Measurements from ENCODE around the gene TIMP3.
"Not testable (repeated sequence)": the region's sequence is repeated elsewhere in the genome, so short reads cannot be mapped to it uniquely, and the experiment has no call there.

Gene TIMP3

DNA sequence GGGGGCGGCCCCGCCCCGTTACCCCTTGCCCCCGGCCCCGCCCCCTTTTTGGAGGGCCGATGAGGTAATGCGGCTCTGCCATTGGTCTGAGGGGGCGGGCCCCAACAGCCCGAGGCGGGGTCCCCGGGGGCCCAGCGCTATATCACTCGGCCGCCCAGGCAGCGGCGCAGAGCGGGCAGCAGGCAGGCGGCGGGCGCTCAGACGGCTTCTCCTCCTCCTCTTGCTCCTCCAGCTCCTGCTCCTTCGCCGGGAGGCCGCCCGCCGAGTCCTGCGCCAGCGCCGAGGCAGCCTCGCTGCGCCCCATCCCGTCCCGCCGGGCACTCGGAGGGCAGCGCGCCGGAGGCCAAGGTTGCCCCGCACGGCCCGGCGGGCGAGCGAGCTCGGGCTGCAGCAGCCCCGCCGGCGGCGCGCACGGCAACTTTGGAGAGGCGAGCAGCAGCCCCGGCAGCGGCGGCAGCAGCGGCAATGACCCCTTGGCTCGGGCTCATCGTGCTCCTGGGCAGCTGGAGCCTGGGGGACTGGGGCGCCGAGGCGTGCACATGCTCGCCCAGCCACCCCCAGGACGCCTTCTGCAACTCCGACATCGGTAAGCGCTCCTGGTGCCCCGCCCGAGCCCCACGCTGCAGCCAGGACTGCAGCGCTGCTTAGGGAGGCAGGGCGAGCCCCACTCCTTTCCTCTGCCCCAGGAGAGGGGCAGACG, at the start of gene TIMP3:
Gene TIMP3, plus strand, starts transcription at position 169 of the 700 bp plus-strand sequence. Its CDS starts 297 bp downstream, at position 466.
- DNase-seq: peak; percentile 41

DNA sequence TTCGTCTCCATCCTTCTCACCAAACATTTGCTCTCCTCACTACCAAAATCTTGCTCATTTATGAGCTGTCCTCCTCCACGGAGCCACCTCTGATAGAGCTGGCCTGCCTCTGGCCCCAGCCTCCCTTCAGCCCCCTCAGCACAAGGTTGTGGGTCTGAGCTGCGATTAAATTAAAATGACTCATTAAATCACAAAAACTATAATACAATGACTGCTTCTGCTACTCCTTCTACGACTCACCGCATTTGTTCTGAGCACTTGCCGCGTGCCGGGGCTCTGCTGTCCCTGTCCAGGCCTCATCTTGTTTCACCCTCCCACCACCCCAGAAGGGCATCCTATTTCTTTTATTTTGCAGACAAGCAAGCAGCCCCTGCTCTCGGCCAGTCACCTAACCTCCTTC, 49.2 kb upstream of the TIMP3 start:
- DNase-seq: no peak

DNA sequence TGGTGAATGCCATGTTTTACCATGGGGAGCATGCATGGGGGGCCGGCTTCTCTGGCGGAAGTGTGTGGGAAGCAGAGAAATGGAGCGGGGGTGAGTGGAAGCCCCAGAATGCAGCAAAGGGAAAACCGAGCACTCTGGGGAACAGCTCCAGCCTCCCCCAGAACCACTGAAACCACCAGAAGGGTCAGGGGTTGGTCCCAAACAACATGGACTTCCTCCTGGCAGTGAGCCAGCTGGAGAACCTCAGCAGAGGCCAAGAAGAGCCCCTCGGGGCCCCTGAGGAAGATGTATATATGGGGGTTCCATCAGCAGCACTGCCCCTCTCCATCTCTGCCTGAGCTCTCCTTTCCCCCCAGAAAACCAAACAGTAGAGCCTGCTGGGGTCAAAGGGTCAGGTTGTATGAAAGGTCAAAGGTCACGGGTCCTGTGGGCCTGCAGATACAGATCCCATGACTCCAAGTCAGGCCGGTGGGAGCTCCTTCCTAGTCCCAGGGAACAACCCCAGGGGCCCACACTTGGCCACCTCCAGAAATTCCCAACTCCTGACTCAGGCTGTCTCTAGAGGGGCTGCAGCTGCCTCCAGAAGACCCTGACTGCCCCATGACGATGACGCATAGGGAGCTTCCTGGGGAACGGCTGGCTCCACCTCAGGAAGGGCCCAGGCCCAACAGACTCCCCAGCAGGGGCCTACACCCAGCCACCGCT, 48.5 kb upstream of the TIMP3 start:
- no peak for DNase-seq

DNA sequence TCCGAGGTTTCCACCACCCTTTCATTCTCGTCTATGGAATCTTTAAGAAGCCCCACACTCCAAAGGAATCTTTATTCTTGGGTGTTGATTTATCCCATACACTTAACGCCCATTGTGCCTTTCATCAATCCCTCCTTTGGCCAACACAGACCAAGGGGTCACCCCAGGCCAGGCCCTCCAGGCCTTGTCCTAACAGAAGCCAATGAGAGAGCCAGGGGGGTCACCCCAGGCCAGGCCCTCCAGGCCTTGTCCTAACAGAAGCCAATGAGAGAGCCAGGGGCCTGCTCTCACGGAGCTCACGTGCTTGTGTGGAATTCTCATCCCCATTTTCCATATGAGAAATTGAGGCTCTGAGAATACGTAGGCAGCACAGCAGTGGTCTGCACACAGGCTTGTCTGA, 47.9 kb upstream of the TIMP3 start:
- no peak for DNase-seq

DNA sequence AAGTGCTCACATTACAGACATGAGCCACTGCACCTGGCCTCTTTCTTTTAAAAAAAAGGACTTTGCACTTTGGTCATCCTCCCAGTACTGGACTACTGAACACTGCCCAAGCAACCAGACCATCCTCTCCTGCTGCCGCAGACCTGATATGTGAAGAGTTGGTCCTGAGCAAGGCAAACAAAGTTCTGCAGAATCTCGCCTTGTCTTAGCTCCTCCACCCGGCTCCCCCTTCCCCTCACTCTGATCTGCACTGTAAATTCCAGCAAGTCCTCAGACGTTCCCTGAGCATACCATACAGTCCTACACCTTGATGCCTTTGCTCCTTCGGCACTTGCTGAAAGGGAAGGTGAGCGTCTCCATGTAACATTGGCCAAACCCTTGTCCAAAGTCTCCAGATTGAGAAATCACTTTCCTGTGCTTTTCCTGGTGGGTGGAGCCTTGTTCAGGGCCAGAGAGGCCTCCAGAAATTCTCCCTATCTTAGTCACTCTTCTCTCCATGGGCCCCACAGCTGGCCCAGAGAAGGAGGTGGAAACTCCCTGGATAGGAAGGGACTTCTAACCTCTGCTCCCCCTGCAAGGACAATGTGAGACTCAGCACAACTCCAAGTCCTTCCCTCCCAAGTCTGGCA, 47.0 kb upstream of the TIMP3 start:
- DNase-seq: no peak

DNA sequence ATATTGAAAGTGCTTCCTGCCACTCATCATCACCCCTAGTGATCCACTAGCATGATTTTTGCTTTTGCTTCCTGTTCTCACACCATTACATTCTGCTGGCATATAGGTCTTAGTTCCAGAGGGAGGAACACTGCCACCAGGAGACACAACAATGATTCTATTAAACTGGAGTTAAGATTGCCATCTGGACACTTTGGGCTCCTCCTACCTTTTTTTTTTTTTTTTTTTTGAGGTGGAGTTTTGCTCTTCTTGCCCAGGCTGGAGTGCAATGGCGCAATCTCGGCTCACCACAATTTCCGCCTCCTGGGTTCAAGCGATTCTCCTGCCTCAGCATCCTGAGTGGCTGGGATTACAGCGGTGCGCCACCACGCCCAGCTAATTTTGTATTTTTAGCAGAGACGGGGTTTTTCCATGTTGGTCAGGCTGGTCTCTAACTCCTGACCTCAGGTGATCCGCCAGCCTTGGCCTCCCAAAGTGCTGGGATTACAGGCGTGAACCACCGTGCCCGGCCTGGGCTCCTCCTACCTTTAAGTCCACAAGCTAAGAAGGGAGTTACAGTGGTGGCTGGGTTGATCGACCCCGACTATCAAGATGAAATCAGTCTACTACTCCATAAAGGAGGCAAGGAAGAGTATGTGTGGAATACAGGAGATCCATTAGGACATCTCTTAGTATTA, 44.3 kb upstream of the TIMP3 start:
- DNase-seq: not testable (repeated sequence)

DNA sequence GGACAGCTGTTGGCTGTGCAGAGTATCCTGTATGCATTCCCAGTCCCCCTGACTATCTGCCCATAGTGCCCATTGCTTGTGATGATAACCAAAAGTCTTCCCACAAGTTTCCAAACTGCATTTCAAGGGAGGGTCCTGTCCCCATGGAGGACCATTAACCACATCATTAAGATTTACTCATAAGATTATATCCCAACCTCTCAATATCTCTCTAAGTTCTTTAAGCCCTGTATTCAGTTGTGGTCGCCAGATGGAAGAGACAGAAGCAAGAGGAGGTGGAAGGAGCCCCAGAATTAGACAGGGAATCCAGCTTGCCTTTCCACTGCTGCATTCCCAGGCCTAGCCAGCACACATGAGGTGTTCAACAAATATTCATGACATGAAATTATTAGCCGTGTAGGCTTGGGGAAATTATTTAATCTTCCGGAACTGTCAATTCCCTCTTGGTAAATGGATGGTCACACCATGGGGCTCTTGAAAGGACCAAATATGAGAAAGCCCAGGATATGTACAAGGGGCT, 42.6 kb upstream of the TIMP3 start:
- DNase-seq: no peak

DNA sequence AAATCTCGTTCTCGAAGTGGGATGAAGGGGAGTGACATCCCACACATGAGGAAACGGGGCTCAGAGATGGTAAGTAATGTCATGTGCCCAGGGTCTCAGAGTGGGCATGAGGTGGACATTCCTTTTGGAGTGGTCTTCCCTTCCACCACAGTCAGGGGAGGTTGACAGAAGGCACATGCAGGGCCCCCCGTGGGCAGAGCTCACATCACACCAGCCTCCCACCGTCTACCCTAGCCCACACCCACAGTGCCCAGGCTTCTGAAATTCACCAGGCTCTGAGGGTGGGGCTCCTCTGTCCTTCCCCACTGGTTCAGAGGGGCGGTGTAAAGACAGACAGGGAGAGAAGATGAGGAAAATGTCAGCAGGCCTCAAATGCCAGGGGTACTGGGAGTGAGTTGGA, 41.1 kb upstream of the TIMP3 start:
- DNase-seq: no peak

DNA sequence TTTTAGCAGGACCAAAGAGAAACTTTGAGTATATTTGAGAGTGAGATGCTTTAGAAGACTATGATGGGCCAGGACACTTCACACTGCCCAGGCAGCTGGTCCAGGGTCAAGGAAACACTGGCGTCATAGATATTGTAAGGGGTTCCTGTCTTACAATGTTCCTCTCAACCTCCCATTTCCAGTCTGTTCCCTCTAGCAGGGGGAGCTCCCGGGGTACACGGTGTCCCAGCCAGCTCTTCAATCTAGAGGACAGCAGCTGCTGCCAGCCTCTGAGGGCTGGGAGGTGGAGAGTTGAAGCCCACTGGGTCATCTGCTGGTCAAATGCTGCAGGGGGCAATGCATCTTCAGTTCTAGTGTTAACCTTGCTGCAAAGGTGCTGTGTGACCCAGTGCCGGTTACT, 40.7 kb upstream of the TIMP3 start:
- DNase-seq: no peak

DNA sequence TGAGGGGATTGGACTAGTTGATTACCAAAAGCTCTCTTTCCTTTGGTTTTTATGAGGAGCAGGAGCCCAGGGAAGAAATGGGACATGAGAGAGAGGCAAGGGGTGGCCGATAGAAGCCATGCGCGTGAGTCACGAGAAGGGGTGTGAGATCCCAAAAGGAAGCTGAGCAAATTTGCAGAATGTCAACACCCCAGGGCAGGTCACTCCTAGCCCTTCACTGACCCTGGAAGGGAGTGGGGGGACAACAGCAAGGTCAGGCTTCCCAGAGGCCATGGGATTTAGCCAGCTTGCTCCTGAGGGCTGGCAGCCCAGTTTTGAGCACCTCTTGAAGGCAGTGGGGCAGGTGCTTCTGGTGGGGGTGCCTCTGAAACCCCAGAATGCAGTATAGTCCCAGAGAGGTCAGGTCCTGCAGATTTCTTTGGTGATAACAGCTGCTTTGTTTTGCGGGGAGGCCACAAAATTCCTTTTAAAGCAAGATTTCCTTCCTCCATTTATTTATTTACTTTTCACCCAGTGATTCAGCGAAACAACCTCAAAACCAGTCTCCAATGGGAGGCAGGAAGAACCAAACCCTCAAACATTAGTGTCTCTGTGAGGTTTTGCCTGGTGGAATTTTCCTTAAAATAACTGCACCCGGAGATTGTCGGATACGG, 40.1 kb upstream of the TIMP3 start:
- DNase-seq: no peak

DNA sequence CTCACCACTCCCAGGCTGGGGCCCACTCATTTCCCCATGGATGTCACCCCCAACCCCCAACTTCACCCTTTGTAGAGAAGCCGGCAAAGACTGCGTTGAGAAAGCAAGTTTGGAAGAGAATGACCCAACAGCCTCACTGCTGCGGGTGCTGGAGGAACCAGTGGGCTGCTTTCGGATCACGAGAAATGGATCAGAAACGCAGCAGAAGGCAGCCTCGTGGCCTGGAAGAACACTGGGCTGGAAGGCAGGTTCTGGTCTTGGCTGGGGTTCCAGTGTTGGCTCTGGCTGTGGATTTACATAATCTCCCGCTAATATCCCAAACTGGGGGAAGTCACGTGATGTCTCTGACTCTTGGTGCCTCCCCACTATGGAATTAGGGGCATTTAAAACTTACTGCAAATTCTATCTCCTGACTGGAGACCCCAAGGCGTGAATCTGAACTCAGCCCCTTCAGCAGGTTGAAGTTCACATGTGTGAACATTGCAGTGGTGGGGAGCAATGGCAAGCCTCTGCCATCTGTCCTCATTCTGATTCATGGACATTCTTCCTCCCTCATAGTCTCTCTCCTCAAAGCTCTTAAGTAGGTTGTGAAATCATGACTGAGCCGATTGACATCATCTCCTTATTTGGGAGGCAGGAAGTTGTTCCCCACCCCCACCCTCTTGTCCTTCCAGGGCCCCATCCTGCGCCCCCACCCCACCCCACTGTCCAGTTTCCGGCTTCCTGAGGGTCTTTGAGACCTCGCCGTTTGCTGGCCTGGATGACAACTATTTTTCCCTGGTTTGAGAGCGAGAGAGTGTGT, 37.0 kb upstream of the TIMP3 start:
- DNase-seq: no peak

DNA sequence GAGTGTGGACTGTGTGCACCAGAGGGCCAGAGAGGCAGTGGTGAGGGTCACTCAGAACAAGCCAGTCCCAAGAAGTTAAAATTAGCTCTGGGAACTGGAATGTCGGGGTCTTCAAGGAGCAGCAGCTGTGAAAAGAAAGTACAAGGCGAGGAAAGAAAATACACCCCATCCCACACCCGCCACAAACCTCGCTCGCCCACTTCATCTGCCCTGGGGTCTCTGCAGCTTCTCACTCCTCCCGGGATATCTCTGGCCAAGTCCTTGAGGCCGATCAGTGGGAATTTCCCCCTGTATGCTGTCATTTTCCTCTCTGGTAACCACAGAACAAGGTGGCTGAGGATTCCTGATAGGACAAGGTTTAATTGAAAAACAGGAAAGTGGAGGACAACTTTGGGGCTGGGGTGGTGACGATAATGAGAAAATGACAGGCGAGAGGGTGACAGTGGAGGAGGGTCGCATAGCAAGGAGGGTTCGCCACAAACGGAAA, 36.3 kb upstream of the TIMP3 start:
- DNase-seq: no peak

DNA sequence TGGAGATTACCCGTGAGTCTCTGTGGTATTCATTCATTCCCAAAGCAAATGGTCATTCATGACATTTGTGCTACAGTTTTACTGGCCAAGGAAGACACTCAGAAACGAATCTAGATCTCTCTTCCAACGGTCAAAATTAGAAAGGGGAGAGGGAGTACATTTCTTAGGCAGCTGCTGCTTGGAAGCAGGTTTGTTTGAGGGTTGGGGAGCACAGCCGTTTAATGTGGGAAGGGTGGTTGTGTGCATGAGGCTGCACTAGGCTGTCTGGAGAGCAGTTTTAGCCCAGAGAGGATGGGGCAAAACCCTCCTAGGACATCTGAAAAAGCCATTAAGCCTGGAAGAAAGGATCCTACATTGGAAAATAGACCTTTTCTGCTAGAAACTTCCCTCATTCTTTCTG, 29.7 kb upstream of the TIMP3 start:
- no peak for DNase-seq

DNA sequence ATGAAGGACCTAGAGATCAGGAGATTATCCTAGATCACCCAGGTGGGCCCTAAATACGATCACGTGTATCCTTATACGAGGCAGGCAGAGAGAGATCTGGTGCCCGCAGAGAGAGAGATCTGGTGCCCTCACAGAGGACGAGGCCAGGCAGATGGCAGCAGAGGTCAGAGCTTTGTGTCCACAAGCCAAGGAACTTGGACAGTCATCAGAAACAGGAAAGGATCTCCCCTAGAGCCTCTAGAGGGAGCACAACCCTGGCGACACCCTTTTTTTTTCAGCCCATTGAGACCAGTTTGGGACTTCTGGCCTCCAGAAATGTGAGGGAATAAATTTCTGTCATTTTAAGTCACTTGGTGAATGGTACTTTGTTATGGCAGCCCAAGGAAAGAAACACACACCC, 25.5 kb upstream of the TIMP3 start:
- DNase-seq: no peak

DNA sequence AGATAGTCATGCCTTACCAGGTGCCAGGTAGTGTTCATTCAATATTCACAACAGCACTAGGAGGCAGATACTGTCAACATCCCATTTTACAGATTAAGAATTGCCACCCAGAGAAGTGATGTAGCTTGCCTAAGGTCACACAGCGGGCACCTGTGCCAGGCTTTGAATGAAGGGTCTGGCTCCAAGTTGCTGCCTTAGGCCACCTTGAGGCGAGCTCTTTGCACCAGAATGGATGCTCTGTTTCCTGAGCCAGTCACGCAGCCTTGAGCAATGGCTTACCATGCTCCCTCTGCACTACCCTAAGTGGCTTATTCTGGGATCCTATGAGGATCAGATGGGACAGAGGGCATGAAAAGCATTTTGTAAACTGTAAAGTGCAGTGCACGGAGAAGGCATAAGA, 25.1 kb upstream of the TIMP3 start:
- no peak for DNase-seq

DNA sequence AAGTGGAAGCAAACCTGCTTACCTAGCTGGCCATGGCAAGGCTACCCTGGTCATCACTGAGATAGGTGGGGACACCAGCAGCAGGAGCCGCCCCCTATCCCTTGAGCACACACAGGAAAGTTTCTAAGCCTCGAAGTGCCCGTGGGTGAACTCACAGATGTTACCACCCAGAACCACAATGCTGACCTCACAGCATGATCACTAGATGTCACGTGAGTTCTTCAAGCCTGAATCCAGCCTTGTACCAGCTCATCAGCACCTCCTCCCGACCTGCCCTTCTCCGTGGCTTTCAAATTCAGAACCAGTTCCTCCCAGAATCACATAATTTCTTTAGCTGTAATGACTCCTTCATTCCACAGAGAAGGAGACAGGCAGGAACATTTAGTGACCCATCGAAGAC, 24.7 kb upstream of the TIMP3 start:
- DNase-seq: no peak

DNA sequence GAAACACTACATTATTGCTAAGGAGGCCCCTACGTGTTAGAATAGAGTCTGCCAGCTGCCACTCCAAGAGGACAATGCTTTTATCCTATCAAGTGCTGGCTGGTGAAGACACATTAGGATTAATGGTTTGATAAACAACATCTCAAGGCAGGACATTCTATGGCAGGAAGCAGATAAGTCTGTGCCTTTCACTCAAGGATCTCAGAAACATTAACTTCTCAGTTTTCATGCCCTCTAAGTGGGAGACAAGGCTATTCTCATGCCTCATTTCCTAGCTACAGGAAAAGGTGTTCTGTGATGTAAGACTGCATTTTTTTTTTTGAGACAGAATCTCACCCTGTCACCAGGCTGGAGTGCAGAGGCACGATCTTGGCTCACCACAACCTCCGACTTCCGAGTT, 23.5 kb upstream of the TIMP3 start:
- no peak for DNase-seq

DNA sequence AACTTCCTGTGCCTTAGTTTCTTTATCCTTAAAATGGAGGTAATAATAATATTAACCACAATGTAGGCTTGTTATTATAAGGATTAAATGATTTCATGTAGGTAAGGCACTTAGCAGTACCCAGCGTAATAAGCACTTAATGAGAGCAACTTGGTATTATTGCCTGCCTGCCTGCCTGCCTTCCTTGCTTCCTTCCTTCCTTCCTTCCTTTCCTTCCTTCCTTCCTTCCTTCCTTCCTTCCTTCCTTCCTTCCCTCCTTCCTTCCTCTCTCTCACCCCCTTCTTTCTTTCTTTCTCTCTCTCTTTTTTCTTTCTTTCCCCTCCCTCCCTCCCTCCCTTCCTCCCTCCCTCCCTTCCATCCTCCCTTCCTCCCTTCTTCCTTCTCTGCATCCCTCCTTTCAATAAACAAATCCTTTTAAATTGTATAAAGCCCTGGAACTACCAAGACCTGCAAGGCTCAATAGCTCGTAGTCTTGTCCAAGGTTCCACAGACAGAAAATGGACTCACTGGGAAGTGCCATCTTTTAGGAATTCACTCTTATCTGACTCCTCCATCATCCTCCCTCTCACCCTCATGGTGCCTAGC, 20.7 kb upstream of the TIMP3 start:
- no peak for DNase-seq

DNA sequence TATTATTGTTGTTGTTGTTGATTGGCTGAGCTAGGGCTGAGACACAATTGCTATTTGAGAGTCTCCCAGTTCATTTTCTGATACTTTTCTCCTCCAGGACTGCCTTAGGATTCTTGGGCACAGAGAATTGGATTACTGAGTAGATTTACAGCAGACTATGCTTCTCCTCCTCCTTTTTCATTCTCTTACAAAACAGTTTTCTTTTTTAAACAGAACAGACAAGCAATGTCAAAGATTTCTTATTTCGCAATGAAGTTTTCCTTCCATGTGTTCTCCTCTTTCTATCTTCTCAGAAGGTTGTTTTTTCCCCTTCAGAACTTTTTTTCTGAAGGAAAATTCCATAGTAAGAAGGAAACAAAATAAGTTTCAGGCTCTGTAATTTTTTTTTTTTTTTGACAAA, 19.8 kb upstream of the TIMP3 start:
- DNase-seq: no peak

DNA sequence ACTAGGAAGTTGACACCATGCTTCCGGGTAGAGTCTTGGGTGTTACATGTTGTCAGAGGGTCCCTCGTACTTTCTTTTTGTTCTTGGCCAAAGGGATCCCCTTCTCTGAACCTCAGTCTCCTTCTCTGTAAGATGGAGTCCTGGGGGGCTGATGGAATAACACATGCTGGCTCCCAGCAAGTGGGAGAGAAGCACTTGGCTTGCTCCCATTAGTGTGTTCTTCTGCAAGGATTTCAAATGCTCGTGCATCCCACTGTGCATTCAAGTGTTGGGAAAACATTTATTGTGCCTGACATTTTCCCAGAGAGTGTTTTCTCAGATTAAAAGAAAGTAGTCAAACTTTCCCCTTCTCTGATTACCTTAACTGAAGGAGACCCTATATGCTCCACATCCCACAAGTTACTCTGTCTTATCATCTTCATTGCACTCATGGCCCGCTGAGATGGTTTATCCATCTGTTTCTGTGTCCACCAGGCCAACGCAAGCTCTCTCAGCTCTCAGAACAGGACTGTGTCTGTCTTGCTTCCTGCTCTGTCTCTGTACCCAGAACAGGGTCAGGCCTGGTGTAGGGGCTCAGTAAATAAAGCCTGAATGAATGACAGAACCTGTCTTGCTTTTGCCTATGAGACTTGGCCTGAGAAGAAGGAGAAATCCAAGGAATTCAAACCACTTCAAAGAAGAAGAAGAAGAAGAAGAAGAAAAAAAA, 16.0 kb upstream of the TIMP3 start:
- DNase-seq: no peak

DNA sequence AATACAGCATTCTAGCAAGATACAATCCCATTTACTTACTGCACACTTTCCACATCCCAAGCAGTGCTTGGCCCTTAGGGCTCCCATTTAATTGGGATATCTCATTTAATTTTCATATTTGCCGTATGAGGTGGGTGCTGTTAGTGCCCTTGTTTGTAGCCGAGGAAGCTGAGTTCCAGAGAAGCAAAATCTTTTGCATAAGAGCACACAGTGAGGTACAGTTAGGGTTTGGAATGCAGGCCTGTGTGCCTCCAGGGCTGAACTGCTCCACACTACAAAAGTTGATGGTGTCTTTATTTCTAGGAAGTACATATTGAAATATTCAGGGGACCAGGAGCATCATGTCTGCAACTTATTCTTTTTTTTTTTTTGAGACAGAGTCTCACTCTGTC, 15.5 kb upstream of the TIMP3 start:
- no peak for DNase-seq
